SK-N-SH (cell line): ENCODE data around the gene DHPS.

Experiments
- CHD2 ChIP-seq: fragments of 150-350 bp; IDR thresholded peaks from 2 replicates; pipeline ENCODE4 v1.6.1; 2018; ENCODE audit warnings: low read length; ENCODE audit not compliant: partially characterized antibody
- EP300 ChIP-seq, 2 experiments: IDR thresholded peaks; 2 replicates each; pipeline versions ENCODE4 v1.4.0 to v1.6.1; 2012; ENCODE audit warnings: borderline replicate concordance in 1 of 2, low read depth in 1 of 2, low read length in 1 of 2
- EZH2phosphoT487 ChIP-seq: fragments of 200-600 bp; sonication (generic); IDR thresholded peaks from 2 replicates; pipeline ENCODE4 v1.6.1; 2017; ENCODE audit warnings: low read depth, mixed run types, mild to moderate bottlenecking, antibody characterized with exemption, moderate library complexity, borderline replicate concordance
- MXI1 ChIP-seq: IDR thresholded peaks from 2 replicates; pipeline ENCODE4 v1.6.1; 2012; ENCODE audit warnings: mild to moderate bottlenecking, low read depth, low read length, improper control_type of control experiment
- POLR2AphosphoS5 ChIP-seq: IDR thresholded peaks from 2 replicates; pipeline ENCODE4 v1.6.1; 2012; ENCODE audit warnings: low read depth, low read length
- RCOR1 ChIP-seq: fragments of 150-350 bp; IDR thresholded peaks from 2 replicates; pipeline ENCODE4 v1.6.1; 2017; ENCODE audit warnings: antibody characterized with exemption, low read length
- TAF1 ChIP-seq: IDR thresholded peaks from 2 replicates; pipeline ENCODE4 v1.6.1; 2012; ENCODE audit warnings: low read depth, mild to moderate bottlenecking, low read length, moderate library complexity, borderline replicate concordance
- ZBTB33 ChIP-seq: IDR thresholded peaks from 2 replicates; pipeline ENCODE4 v1.4.0; 2012; ENCODE audit warnings: low read depth, borderline replicate concordance
- TF ChIP-seq, protein P1 (sequence below): fragments of 200-600 bp; sonication (generic); IDR thresholded peaks from 2 replicates; pipeline ENCODE4 v1.6.1; 2017; ENCODE audit warnings: antibody characterized with exemption, mild to moderate bottlenecking, moderate library complexity
- TF ChIP-seq, protein P2 (sequence below): fragments of 150-350 bp; IDR thresholded peaks from 2 replicates; pipeline ENCODE4 v1.6.1; 2017; ENCODE audit warnings: antibody characterized with exemption, low read length, low read depth, borderline replicate concordance

DNA sequence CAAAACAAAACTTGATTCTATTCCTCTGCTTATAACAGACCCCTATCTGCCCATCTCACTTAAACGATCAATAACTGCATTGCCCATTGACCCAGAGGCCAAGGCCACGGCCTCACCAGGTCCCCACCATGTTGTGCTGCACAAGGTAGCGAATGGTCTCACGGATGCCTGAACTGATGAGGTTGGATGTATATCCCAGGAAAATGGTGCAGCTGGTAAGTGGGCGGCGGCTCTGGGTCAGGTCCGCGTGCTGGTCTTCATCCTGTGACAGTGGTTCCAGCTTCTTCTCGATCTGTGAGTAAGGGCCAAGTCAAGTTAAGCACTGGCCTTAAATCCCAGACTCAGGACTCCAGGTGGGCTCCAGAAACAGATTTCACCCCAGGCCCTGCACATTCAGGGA is 1.6 kb downstream of the DHPS start:
- TF ChIP-seq EP300 (IDR thresholded peaks at IDR 0.05; ENCODE audit: borderline replicate concordance in 1 of 2, low read depth in 1 of 2, low read length in 1 of 2), result no peak
- TF ChIP-seq, protein P1, sequence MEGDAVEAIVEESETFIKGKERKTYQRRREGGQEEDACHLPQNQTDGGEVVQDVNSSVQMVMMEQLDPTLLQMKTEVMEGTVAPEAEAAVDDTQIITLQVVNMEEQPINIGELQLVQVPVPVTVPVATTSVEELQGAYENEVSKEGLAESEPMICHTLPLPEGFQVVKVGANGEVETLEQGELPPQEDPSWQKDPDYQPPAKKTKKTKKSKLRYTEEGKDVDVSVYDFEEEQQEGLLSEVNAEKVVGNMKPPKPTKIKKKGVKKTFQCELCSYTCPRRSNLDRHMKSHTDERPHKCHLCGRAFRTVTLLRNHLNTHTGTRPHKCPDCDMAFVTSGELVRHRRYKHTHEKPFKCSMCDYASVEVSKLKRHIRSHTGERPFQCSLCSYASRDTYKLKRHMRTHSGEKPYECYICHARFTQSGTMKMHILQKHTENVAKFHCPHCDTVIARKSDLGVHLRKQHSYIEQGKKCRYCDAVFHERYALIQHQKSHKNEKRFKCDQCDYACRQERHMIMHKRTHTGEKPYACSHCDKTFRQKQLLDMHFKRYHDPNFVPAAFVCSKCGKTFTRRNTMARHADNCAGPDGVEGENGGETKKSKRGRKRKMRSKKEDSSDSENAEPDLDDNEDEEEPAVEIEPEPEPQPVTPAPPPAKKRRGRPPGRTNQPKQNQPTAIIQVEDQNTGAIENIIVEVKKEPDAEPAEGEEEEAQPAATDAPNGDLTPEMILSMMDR, result no peak
- TF ChIP-seq EZH2phosphoT487, result no peak
- TF ChIP-seq CHD2, result no peak
- no peak for TF ChIP-seq MXI1
- no peak for TF ChIP-seq POLR2AphosphoS5
- TF ChIP-seq RCOR1, result no peak
- TF ChIP-seq TAF1, result no peak
- no peak for TF ChIP-seq ZBTB33
- TF ChIP-seq, protein P2, sequence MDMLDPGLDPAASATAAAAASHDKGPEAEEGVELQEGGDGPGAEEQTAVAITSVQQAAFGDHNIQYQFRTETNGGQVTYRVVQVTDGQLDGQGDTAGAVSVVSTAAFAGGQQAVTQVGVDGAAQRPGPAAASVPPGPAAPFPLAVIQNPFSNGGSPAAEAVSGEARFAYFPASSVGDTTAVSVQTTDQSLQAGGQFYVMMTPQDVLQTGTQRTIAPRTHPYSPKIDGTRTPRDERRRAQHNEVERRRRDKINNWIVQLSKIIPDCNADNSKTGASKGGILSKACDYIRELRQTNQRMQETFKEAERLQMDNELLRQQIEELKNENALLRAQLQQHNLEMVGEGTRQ, result no peak
